HFFc6 (cell line): Measurements from ENCODE around the gene TMX4. TPM values are rescaled to one million over a fixed set of nuclear protein-coding genes. Genes with fewer than 3 reads are reported as not detected.

Source experiments
- DNase-seq: peaks from one replicate; pipeline ENCODE4 v3.0.0-alpha.2; 2018
- H3K27ac Mint-ChIP-seq: 2 replicates; pipeline ENCODE4 v1.8.0; 2020; ENCODE audit warnings: mild to moderate bottlenecking, mixed read lengths
- H3K27me3 Mint-ChIP-seq: 2 replicates; pipeline ENCODE4 v1.8.0; 2021; ENCODE audit warnings: mild to moderate bottlenecking, moderate library complexity, mixed read lengths; ENCODE audit not compliant: insufficient read depth
- H3K36me3 Mint-ChIP-seq: 2 replicates; pipeline ENCODE4 v1.8.0; 2021; ENCODE audit warnings: low read depth, mixed read lengths
- H3K4me1 Mint-ChIP-seq: 2 replicates; pipeline ENCODE4 v1.8.0; 2020; ENCODE audit warnings: low read depth, mixed read lengths
- H3K4me3 Mint-ChIP-seq: 2 replicates; pipeline ENCODE4 v1.8.0; 2020; ENCODE audit warnings: mild to moderate bottlenecking, moderate library complexity, mixed read lengths
- H3K9me3 Mint-ChIP-seq: 2 replicates; pipeline ENCODE4 v1.8.0; 2020; ENCODE audit warnings: mild to moderate bottlenecking, mixed read lengths
- total RNA-seq, 6 experiments: library from RNA; stranded (reverse); fragmentation: NEBNext Ultra II Directional; extraction: Animal tissue kit (Norgen Biotek cat#: 25700); gene quantifications; 2 replicates in 1 of 6; 3 replicates in 5 of 6; pipeline ENCODE4 v1.2.3, GENCODE V29; 2021
- TF ChIP-seq, protein P1 (sequence below): fragments of 200-600 bp; sonication (generic); IDR thresholded peaks from 2 replicates; pipeline ENCODE4 v1.5.0; 2021; ENCODE audit warnings: antibody characterized with exemption, mild to moderate bottlenecking

The TMX4 gene
- total RNA-seq, 6 experiments from 2014 or later: 35.8 to 47.8 (median 39.3) TPM

GRCh38 chr20:8018958-8019245 is 659 bp downstream of the TMX4 start:
- Mint-ChIP-seq H3K27ac (peak overlapping the region; percentile 71), H3K4me3 (peak overlapping the region; percentile 93), H3K4me1 (peaks cover 12% of the 10 kb centered on the region), H3K9me3 (no peaks in the 10 kb centered on the region), H3K27me3 (no peaks in the 10 kb centered on the region), H3K36me3 (no peaks in the 10 kb centered on the region)
- DNase-seq: peak; percentile 26
- TF ChIP-seq, protein P1, sequence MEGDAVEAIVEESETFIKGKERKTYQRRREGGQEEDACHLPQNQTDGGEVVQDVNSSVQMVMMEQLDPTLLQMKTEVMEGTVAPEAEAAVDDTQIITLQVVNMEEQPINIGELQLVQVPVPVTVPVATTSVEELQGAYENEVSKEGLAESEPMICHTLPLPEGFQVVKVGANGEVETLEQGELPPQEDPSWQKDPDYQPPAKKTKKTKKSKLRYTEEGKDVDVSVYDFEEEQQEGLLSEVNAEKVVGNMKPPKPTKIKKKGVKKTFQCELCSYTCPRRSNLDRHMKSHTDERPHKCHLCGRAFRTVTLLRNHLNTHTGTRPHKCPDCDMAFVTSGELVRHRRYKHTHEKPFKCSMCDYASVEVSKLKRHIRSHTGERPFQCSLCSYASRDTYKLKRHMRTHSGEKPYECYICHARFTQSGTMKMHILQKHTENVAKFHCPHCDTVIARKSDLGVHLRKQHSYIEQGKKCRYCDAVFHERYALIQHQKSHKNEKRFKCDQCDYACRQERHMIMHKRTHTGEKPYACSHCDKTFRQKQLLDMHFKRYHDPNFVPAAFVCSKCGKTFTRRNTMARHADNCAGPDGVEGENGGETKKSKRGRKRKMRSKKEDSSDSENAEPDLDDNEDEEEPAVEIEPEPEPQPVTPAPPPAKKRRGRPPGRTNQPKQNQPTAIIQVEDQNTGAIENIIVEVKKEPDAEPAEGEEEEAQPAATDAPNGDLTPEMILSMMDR: no peak

- TF ChIP-seq, protein P1: no peak
- H3K36me3 Mint-ChIP-seq: no peaks in the 10 kb centered on the region
- no peak overlapping the region for H3K27ac Mint-ChIP-seq
- no peaks in the 10 kb centered on the region for H3K9me3 Mint-ChIP-seq
- no peak for DNase-seq
- no peaks in the 10 kb centered on the region for H3K27me3 Mint-ChIP-seq
- H3K4me1 Mint-ChIP-seq: peaks cover 8% of the 10 kb centered on the region
- H3K4me3 Mint-ChIP-seq: no peak overlapping the region
Measured at GRCh38 chr20:8012724-8013123, 6.8 kb downstream of the TMX4 start.

DNA sequence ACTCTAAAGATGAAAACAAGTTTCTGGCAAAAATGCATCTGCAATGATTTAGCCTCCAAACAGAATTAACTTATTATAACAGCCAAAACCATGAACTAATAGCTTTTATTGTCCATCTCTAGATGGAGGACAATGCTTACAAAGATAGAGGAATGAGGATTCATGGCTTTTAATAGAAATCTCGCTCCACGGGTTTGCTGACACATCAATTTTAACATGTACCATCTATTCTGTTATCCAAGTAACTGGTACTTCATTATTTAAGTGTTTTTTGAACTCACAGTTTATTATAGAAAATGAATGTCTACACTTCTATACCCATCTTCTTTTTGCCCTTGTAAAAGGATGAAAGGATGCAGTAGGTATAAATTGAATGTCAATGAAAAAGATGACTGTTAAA is 10.8 kb downstream of the TMX4 start:
- H3K4me1 Mint-ChIP-seq: peaks cover 7% of the 10 kb centered on the region; the same call in 1 of the 2 replicates
- no peak overlapping the region for H3K4me3 Mint-ChIP-seq
- H3K36me3 Mint-ChIP-seq: no peaks in the 10 kb centered on the region
- H3K27me3 Mint-ChIP-seq: no peaks in the 10 kb centered on the region
- no peak for DNase-seq
- H3K27ac Mint-ChIP-seq: no peak overlapping the region
- no peaks in the 10 kb centered on the region for H3K9me3 Mint-ChIP-seq
- TF ChIP-seq, protein P1: no peak

DNA sequence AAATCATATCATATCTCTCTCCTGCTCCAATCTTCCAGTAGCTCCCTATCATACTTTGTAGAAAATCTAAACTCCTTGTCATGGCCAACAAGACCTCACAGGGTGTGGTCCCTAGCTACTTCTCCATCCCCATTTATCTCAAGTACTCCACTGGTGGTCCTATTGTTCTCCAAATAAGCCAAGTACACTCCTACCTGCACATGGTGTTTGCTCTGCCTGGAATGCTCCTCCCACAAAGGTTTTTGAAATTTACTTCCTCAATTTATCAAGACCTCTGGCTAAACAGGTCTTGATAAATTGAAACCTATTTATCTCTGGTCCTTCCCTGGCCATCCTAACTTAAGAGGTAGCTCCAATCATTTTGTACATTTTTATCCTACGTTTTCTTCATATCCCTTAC is 12.1 kb downstream of the TMX4 start:
- H3K9me3 Mint-ChIP-seq: no peaks in the 10 kb centered on the region
- H3K4me1 Mint-ChIP-seq: peaks cover 7% of the 10 kb centered on the region; the same call in 1 of the 2 replicates
- TF ChIP-seq, protein P1: no peak
- DNase-seq: no peak
- no peak overlapping the region for H3K27ac Mint-ChIP-seq
- H3K36me3 Mint-ChIP-seq: no peaks in the 10 kb centered on the region
- H3K4me3 Mint-ChIP-seq: no peak overlapping the region
- H3K27me3 Mint-ChIP-seq: no peaks in the 10 kb centered on the region

DNA sequence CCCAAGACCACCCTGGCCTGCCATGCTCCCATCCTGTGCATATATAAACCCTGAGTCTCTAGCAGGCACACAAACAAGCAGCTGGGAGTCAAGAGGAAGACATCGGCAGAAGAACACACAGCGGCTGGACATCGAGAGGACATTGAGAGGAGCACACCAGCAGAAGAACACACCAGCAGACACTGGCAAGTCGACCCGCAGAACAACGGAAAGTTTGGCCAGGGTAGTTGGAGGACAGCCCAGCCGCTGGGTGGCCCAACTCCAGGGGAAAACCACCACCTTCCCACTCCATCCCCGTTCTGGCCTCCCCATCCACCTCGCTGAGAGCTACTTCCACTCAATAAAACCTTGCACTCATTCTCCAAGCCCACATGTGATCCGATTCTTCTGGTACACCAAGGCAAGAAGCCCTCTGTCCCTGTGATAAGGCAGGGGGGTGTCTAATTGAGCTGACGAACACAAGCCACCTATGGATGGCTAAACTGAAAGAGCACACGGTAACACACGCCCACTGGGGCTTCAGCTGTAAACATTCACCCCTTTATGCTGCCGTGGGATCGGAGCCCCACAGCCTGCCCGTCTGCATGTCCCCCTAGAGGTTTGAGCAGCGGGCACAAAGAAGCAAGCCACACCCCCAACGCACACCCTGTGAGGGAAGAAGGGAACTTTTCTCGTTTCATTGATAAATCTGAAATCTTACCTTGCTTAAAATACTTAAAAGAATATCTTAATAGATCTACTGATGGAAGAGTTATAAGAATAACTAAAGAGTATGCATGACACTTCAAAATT is 13.8 kb downstream of the TMX4 start:
- Mint-ChIP-seq H3K27ac (no peak overlapping the region), H3K27me3 (no peaks in the 10 kb centered on the region), H3K4me3 (no peak overlapping the region), H3K36me3 (no peaks in the 10 kb centered on the region), H3K4me1 (no peaks in the 10 kb centered on the region), H3K9me3 (no peaks in the 10 kb centered on the region)
- DNase-seq: no peak
- TF ChIP-seq, protein P1: no peak
